HG02970 (cell line): ENCODE data around the gene TULP1.

Experiments
- ATAC-seq: cut with Tn5 transposase; IDR thresholded peaks from one replicate; pipeline ENCODE4 v1.9.1; 2021; ENCODE audit warnings: mild to moderate bottlenecking, moderate library complexity, moderate number of reproducible peaks; ENCODE audit not compliant: unreplicated experiment, low FRiP score

The TULP1 gene

GRCh38 chr6:35498422-35499067 is 14.2 kb downstream of the TULP1 start:
- no peak for ATAC-seq

DNA sequence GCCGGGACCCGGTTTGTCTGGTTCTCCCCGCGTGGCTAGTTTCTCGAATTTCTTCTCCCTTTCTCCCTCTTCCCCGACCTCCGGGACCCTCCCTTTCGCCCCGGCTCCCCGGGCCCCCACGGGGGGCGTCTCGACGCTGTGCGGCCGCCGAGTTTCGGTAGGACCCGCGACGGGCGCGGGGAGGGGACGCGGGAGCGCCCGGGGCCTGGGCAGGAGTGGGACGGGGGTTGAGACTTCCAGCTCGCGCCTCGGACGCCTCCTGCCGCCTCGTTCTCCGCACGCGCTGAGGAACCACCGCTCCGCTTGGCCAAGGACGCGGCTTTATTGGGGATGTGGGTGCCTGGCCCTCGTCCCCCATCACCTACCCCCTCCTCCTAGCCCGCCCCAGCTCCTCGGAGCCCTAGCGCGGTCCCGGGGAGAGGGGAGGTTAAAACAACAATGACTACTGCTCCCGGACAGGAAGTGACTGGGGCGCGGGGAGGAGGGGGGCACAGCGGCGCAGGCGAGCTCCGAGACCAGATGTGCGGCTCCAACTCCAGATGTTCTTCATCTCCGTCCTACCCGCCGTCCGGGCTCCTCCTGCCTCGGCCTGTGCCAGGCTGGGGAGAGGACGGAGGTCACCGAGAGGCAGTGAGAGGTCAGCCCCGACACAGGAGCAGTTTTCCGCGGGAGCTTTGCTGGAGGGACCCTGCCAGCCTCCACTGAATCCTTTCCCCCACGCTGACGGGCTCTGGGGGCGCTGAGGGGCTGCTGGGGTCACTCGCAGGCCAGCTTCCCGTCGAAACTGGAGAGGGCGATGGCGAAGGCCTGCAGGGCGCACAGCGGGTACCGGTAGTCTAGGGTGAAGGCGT is 14.9 kb downstream of the TULP1 start:
- no peak for ATAC-seq

DNA sequence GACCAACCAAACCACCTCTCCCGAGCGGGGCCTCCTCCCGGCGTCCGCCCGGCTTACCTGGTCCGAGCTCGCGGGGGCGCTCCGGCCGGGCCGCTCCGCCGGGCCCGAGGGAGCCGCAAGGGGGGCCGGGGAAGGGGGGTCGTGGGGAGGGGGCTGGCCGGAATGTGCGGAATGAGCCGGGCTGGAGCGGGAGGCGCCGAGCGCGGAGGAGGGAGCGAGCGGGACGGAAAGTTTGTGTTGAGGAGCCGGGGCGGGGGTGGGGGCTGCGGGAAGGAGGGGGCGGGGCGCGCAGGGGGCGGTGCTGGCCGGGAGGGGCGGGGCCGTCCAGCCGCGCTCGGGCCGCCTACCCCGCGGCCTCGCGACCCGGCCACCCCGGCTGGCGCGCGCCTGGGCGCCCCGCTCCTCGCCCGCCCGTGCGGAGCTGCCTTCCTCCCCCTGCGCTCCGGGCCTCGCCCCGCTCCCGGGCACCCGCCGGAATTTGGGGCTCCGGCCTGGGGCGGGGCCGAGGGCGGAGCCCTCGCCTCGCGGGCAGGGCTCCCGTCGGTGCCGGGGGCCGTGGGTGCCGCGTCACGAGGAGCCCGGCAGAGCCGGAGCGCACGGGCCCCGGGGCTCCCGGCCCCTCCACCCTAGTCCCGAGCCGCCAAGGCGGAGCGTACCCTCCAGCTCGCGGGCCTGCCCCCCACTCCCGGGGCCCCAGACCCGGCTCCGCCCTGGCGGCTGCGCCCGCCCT is 15.7 kb downstream of the TULP1 start, which contains the start of gene TEAD3:
Gene TEAD3, minus strand, starts transcription at position 239 of the 730 bp plus-strand sequence.
- ATAC-seq = no peak

DNA sequence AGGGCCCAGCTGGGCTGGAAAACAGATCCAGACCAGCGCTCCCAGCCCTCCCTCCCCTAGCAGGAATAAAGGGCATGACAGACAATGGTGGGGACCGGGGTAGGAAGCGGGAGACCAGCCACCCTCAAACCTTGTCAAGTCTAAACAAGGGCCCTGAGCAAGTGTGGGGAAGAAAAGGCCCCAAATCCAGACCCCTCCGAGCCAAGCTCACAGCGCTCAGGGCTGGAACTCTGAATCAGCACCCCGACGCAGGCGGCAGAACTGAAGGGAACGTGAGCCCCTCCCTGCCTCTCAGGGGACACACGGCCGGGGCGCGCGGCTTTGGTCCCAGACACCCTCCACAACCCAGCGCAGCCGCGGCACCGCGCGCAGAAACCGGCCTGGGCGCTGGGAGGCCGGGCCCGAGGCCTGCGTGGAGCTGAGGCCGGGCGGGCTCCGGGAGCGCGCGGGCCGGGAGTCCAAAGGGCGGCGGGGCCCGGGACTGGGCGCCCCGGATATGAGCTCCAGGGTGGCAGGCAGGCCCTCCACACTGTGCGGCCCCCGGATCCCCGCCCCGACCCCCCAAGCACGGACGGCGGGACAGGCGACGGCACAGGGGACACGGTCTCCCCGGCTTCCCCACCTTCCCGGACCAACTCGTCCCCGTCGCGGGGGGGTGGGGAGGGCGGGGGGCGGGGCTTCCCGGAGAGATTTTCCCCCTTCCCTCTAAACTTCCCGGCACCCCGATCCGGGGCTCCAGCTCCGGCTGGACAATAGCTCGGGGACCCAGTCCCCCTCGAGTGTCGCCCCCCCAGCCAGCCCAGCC is 16.5 kb downstream of the TULP1 start:
- no peak for ATAC-seq

GRCh38 chr6:35495258-35496035 is 17.2 kb downstream of the TULP1 start:
- no peak for ATAC-seq

- ATAC-seq = no peak
Observed at GRCh38 chr6:35494161-35494563, 18.5 kb downstream of the TULP1 start.

- no peak for ATAC-seq
Observed at GRCh38 chr6:35493307-35493983, 19.3 kb downstream of the TULP1 start.

DNA sequence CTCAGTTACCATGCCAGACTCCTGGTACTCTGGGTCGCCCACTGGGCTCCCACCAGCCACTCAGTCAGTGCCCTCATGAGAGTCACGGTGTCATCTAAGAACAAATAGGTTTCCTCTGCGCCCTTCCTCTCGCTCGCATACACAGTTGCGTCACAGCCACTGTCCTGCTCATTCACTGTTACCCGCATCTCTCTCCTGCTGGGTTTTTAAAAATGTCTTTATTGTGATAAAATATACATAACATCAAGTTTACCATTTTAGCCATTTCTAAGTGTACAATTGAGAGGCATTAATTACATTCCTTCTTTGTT is 19.8 kb downstream of the TULP1 start:
- ATAC-seq = no peak

DNA sequence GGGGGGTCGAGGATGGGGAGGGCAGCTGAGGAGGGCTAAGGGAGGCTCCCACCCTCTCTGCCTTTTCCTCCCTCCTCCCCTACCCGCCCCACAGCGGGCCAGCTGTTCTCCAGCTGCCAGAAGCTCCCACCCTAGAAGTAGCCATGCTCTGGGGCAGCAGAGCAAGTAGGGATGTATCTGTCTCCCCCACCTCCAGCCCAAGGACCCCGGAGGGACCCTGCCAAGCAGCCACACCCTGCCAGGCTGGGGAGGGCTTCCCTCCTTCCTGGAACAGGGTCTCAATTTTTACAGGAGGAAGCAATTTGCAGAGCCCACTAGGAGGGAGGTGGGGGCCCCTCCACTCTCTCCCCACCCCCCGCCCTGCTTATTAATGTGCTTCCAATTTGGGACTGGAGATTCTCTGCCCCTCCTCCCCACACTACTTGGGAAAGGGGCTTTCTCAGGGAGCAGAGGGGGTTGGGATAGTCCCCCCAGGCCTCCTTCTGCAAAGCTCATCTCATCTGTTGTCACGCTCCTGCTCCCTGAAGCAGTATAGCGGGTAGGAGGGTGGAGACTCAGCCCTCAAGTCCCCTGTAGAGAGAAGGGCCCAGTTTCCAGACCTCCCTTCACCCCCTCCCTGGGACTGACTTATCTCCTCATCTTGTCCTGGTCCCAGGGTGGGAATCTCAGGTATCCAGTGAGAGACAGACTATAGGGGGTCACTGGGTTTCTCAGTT is 20.3 kb downstream of the TULP1 start:
- ATAC-seq = no peak

DNA sequence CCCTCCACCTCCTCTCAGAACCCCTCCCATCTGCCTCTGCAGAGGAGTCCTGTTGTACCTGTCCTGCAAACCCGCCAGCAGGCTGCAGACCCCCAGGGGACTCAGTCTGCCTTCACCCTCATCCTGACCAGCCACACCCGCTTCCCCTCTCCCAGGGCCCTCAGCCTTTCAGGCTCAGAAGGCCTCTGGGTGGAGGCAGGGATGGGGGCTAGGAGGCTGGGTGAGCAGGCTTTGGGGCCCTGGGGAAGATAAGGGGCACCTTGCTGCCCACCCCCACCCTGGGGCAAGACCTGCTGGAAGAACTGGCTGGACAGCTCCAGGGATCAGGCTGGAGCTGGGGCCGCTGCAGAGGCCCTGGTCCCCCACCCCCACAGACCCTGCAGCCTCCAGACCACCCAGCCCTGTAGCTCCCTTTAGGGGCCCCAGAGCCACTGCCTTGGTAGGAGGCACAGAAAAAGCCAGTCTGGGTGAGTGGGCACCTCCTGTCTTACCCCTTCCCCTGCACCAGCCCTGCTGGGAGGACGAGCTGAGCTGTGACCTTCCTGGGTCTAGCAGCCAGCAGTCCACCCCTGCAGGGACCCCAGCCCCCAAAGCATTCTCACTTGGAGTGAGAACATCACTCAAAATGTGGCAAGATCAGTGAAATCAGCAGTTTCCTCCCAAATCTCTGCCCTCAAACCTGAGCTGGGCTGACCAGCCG is 21.0 kb downstream of the TULP1 start:
- no peak for ATAC-seq

GRCh38 chr6:35490821-35491557 is 21.7 kb downstream of the TULP1 start:
- no peak for ATAC-seq

- ATAC-seq = no peak
Observed at GRCh38 chr6:35489995-35490791, 22.5 kb downstream of the TULP1 start.

GRCh38 chr6:35489066-35489465 is 23.6 kb downstream of the TULP1 start:
- ATAC-seq = no peak

DNA sequence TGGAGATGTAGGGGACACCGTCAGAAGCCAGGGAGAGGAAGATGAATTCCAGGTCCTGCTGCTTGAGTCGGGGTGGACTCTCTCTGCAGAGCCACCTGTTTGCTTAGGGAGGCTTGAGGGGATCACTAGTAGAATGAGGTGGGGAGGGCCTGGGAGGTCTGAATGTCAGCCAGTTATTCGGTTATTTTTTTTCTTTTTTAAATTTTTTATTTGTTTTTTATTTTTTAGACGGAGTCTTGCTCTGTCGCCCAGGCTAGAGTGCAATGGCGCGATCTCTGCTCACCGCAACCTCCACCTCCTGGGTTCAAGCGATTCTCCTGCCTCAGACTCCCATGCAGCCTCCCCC is 24.2 kb downstream of the TULP1 start:
- ATAC-seq = no peak

GRCh38 chr6:35487658-35488516 is 24.8 kb downstream of the TULP1 start:
- ATAC-seq = no peak
